Neuron (in vitro differentiated cells): Measurements from ENCODE around the gene CDH1.

Experiments used
- H2AFZ ChIP-seq: one replicate; pipeline ENCODE4 v1.6.1; 2013; ENCODE audit warnings: low read depth, mild to moderate bottlenecking, inconsistent platforms, low read length, moderate library complexity
- H3K27me3 ChIP-seq: one replicate; pipeline ENCODE4 v1.6.1; 2013; ENCODE audit warnings: low read length; ENCODE audit not compliant: insufficient read depth
- H3K36me3 ChIP-seq: one replicate; pipeline ENCODE4 v1.6.1; 2013; ENCODE audit warnings: low read length; ENCODE audit not compliant: insufficient read depth
- H3K4me1 ChIP-seq: one replicate; pipeline ENCODE4 v1.6.1; 2013; ENCODE audit warnings: low read length; ENCODE audit not compliant: insufficient read depth
- H3K4me3 ChIP-seq: 2 replicates; pipeline ENCODE4 v1.5.1; 2013; ENCODE audit warnings: mild to moderate bottlenecking, low read length, moderate library complexity
- H3K9me3 ChIP-seq: one replicate; pipeline ENCODE4 v1.6.1; 2013; ENCODE audit warnings: low read length

Gene CDH1

GRCh38 chr16:68737046-68737729 is at the start of gene CDH1:
CDH1 (plus strand) TSS chr16:68737292; CDS start chr16:68737416, 124 bp downstream.
- peaks cover 44% of the 10 kb centered on the region for H3K27me3 ChIP-seq
- no peaks in the 10 kb centered on the region for H3K9me3 ChIP-seq
- no peak within 1 kb of the TSS for H3K4me3 ChIP-seq
- no peaks in the 10 kb centered on the region for H3K4me1 ChIP-seq
- H3K36me3 ChIP-seq: no peaks in the 10 kb centered on the region
- peak within 1 kb of the TSS; percentile 69 for H2AFZ ChIP-seq

- no peak overlapping the region for H3K4me3 ChIP-seq
- H3K4me1 ChIP-seq: no peaks in the 10 kb centered on the region
- no peaks in the 10 kb centered on the region for H3K27me3 ChIP-seq
- no peak overlapping the region for H2AFZ ChIP-seq
- no peaks in the 10 kb centered on the region for H3K36me3 ChIP-seq
- H3K9me3 ChIP-seq: no peaks in the 10 kb centered on the region
These were observed 47.2 kb upstream of the CDH1 start for GRCh38 chr16:68689921-68690320.

GRCh38 chr16:68695575-68695974 is 41.5 kb upstream of the CDH1 start:
- no peaks in the 10 kb centered on the region for H3K4me1 ChIP-seq
- H3K4me3 ChIP-seq: no peak overlapping the region
- H3K36me3 ChIP-seq: no peaks in the 10 kb centered on the region
- H3K27me3 ChIP-seq: no peaks in the 10 kb centered on the region
- H3K9me3 ChIP-seq: no peaks in the 10 kb centered on the region
- H2AFZ ChIP-seq: no peak overlapping the region

GRCh38 chr16:68696514-68696913 is 40.6 kb upstream of the CDH1 start:
- Histone ChIP-seq H2AFZ (no peak overlapping the region), H3K36me3 (no peaks in the 10 kb centered on the region), H3K4me1 (no peaks in the 10 kb centered on the region), H3K9me3 (no peaks in the 10 kb centered on the region), H3K4me3 (no peak overlapping the region), H3K27me3 (no peaks in the 10 kb centered on the region)

- no peaks in the 10 kb centered on the region for H3K27me3 ChIP-seq
- no peaks in the 10 kb centered on the region for H3K36me3 ChIP-seq
- no peaks in the 10 kb centered on the region for H3K9me3 ChIP-seq
- H3K4me3 ChIP-seq: no peak overlapping the region
- H2AFZ ChIP-seq: no peak overlapping the region
- no peaks in the 10 kb centered on the region for H3K4me1 ChIP-seq
These were observed 39.0 kb upstream of the CDH1 start for GRCh38 chr16:68698091-68698490.

GRCh38 chr16:68700120-68700519 is 37.0 kb upstream of the CDH1 start:
- Histone ChIP-seq H3K4me1 (no peaks in the 10 kb centered on the region), H3K27me3 (no peaks in the 10 kb centered on the region), H2AFZ (no peak overlapping the region), H3K36me3 (no peaks in the 10 kb centered on the region), H3K4me3 (no peak overlapping the region), H3K9me3 (no peaks in the 10 kb centered on the region)

GRCh38 chr16:68700831-68701230 is 36.3 kb upstream of the CDH1 start:
- H3K4me1 ChIP-seq: no peaks in the 10 kb centered on the region
- no peak overlapping the region for H3K4me3 ChIP-seq
- no peaks in the 10 kb centered on the region for H3K9me3 ChIP-seq
- H3K36me3 ChIP-seq: no peaks in the 10 kb centered on the region
- H2AFZ ChIP-seq: no peak overlapping the region
- no peaks in the 10 kb centered on the region for H3K27me3 ChIP-seq

- no peaks in the 10 kb centered on the region for H3K9me3 ChIP-seq
- H3K36me3 ChIP-seq: no peaks in the 10 kb centered on the region
- no peak overlapping the region for H2AFZ ChIP-seq
These were observed 32.7 kb upstream of the CDH1 start for GRCh38 chr16:68704232-68704867.

GRCh38 chr16:68707340-68708152 is 29.5 kb upstream of the CDH1 start:
- Histone ChIP-seq H3K27me3 (no peaks in the 10 kb centered on the region), H3K4me1 (no peaks in the 10 kb centered on the region), H3K9me3 (no peaks in the 10 kb centered on the region)

More at GRCh38 chr16:68704232-68704867, 32.7 kb upstream of the CDH1 start:
- Histone ChIP-seq H3K4me1 (no peaks in the 10 kb centered on the region), H3K27me3 (no peaks in the 10 kb centered on the region), H3K4me3 (no peak overlapping the region)

GRCh38 chr16:68710211-68710610 is 26.9 kb upstream of the CDH1 start:
- no peaks in the 10 kb centered on the region for H3K36me3 ChIP-seq
- H3K4me1 ChIP-seq: no peaks in the 10 kb centered on the region
- H3K9me3 ChIP-seq: no peaks in the 10 kb centered on the region
- H2AFZ ChIP-seq: no peak overlapping the region
- H3K4me3 ChIP-seq: no peak overlapping the region
- H3K27me3 ChIP-seq: no peaks in the 10 kb centered on the region

More at GRCh38 chr16:68707340-68708152, 29.5 kb upstream of the CDH1 start:
- Histone ChIP-seq H3K36me3 (no peaks in the 10 kb centered on the region), H3K4me3 (no peak overlapping the region), H2AFZ (no peak overlapping the region)

- Histone ChIP-seq H3K4me1 (no peaks in the 10 kb centered on the region), H2AFZ (no peak overlapping the region), H3K36me3 (no peaks in the 10 kb centered on the region), H3K4me3 (no peak overlapping the region), H3K9me3 (no peaks in the 10 kb centered on the region), H3K27me3 (no peaks in the 10 kb centered on the region)
These were observed 25.5 kb upstream of the CDH1 start for GRCh38 chr16:68711421-68712139.

GRCh38 chr16:68713361-68713760 is 23.7 kb upstream of the CDH1 start:
- H3K4me1 ChIP-seq: no peaks in the 10 kb centered on the region
- H3K27me3 ChIP-seq: no peaks in the 10 kb centered on the region
- H3K9me3 ChIP-seq: no peaks in the 10 kb centered on the region
- no peaks in the 10 kb centered on the region for H3K36me3 ChIP-seq
- H3K4me3 ChIP-seq: no peak overlapping the region
- H2AFZ ChIP-seq: no peak overlapping the region

GRCh38 chr16:68715471-68715870 is 21.6 kb upstream of the CDH1 start:
- Histone ChIP-seq H3K4me1 (no peaks in the 10 kb centered on the region), H2AFZ (no peak overlapping the region), H3K9me3 (no peaks in the 10 kb centered on the region), H3K4me3 (no peak overlapping the region), H3K36me3 (no peaks in the 10 kb centered on the region), H3K27me3 (no peaks in the 10 kb centered on the region)
